ENCODE data around the gene LHX5. TPM values are rescaled to one million over a fixed set of nuclear protein-coding genes. Genes with fewer than 3 reads are reported as not detected.

LHX5 gene
- total RNA-seq, 1 experiment from 2014 or later: not detected

GRCh38 chr12:113456761-113457160 lies 14.9 kb downstream of the LHX5 start:
- POLR2A ChIA-PET (ENCODE audit: low non-redundant PET): no interaction called here
- H3K4me3 ChIP-seq (ENCODE audit: low read depth, low read length, poor library complexity, severe bottlenecking): no peak overlapping the region
- peaks cover 37% of the 10 kb centered on the region for H3K27me3 ChIP-seq (replicated peaks; ENCODE audit: insufficient read depth, low read depth, low read length, poor library complexity)
- TF ChIP-seq, protein P1, sequence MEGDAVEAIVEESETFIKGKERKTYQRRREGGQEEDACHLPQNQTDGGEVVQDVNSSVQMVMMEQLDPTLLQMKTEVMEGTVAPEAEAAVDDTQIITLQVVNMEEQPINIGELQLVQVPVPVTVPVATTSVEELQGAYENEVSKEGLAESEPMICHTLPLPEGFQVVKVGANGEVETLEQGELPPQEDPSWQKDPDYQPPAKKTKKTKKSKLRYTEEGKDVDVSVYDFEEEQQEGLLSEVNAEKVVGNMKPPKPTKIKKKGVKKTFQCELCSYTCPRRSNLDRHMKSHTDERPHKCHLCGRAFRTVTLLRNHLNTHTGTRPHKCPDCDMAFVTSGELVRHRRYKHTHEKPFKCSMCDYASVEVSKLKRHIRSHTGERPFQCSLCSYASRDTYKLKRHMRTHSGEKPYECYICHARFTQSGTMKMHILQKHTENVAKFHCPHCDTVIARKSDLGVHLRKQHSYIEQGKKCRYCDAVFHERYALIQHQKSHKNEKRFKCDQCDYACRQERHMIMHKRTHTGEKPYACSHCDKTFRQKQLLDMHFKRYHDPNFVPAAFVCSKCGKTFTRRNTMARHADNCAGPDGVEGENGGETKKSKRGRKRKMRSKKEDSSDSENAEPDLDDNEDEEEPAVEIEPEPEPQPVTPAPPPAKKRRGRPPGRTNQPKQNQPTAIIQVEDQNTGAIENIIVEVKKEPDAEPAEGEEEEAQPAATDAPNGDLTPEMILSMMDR (conservative IDR thresholded peaks at IDR 0.05; ENCODE audit: low read depth, low read length): no peak
- no peak for TF ChIP-seq EZH2 (IDR thresholded peaks at IDR 0.05; ENCODE audit: borderline replicate concordance, low read depth, low read length, poor library complexity, severe bottlenecking)
- DNase-seq (ENCODE audit: low spot score): no peak
- no peaks in the 10 kb centered on the region for H3K4me1 ChIP-seq (ENCODE audit: insufficient read depth, low read length, poor library complexity, severe bottlenecking)
- no TSS peak for BruUV-seq (replicated peaks)
- intact Hi-C loops (cut with micrococcal nuclease; ENCODE audit: unreplicated experiment): no loop called here
- no peaks in the 10 kb centered on the region for H3K9me3 ChIP-seq (ENCODE audit: low read depth, low read length, poor library complexity, severe bottlenecking)
- no peak overlapping the region for H3K27ac ChIP-seq (ENCODE audit: low read depth, low read length, poor library complexity, severe bottlenecking)
- no peaks in the 10 kb centered on the region for H3K36me3 ChIP-seq (ENCODE audit: insufficient read depth, low read length, poor library complexity, severe bottlenecking)
- CTCF ChIA-PET: no interaction called here

DNA sequence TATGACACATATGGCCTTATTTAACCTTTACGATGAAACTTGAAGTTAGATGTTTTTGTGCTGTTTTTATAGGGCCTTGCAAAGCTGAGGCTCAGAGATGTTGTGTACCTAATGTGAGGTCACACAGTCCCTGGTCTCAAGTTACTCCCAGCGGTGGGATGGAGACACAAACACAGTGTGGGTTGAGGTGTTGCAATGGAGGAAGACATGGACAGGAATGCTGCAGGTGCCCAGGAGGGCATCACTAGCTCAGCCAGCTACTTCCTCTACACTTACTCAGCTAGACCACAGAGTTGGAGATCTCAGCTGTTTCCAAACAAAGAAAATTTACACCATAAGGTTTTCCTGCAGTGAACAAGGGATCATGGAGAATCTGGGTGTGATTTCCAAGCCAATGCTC lies 15.5 kb downstream of the LHX5 start:
- CTCF ChIA-PET: no interaction called here
- POLR2A ChIA-PET (ENCODE audit: low non-redundant PET): no interaction called here
- peaks cover 37% of the 10 kb centered on the region for H3K27me3 ChIP-seq (replicated peaks; ENCODE audit: insufficient read depth, low read depth, low read length, poor library complexity)
- H3K36me3 ChIP-seq (ENCODE audit: insufficient read depth, low read length, poor library complexity, severe bottlenecking): no peaks in the 10 kb centered on the region
- intact Hi-C loops (cut with micrococcal nuclease; ENCODE audit: unreplicated experiment): no loop called here
- H3K27ac ChIP-seq (ENCODE audit: low read depth, low read length, poor library complexity, severe bottlenecking): no peak overlapping the region
- no peak for TF ChIP-seq EZH2 (IDR thresholded peaks at IDR 0.05; ENCODE audit: borderline replicate concordance, low read depth, low read length, poor library complexity, severe bottlenecking)
- TF ChIP-seq, protein P1 (conservative IDR thresholded peaks at IDR 0.05; ENCODE audit: low read depth, low read length): no peak
- no peak for DNase-seq (ENCODE audit: low spot score)
- no TSS peak for BruUV-seq (replicated peaks)
- no peak overlapping the region for H3K4me3 ChIP-seq (ENCODE audit: low read depth, low read length, poor library complexity, severe bottlenecking)
- no peaks in the 10 kb centered on the region for H3K9me3 ChIP-seq (ENCODE audit: low read depth, low read length, poor library complexity, severe bottlenecking)
- H3K4me1 ChIP-seq (ENCODE audit: insufficient read depth, low read length, poor library complexity, severe bottlenecking): no peaks in the 10 kb centered on the region

GRCh38 chr12:113453330-113453729 lies 18.3 kb downstream of the LHX5 start:
- H3K27ac ChIP-seq (ENCODE audit: low read depth, low read length, poor library complexity, severe bottlenecking): no peak overlapping the region
- H3K36me3 ChIP-seq (ENCODE audit: insufficient read depth, low read length, poor library complexity, severe bottlenecking): no peaks in the 10 kb centered on the region
- BruUV-seq (replicated peaks): no TSS peak
- no peaks in the 10 kb centered on the region for H3K4me1 ChIP-seq (ENCODE audit: insufficient read depth, low read length, poor library complexity, severe bottlenecking)
- DNase-seq (ENCODE audit: low spot score): no peak
- intact Hi-C loops (cut with micrococcal nuclease; ENCODE audit: unreplicated experiment): no loop called here
- CTCF ChIA-PET: interaction anchor here (1.2 kb wide), 1 partner anchor 9 kb away, joined by 4 read pairs; no protein-coding TSS in a partner anchor
- H3K4me3 ChIP-seq (ENCODE audit: low read depth, low read length, poor library complexity, severe bottlenecking): no peak overlapping the region
- POLR2A ChIA-PET (ENCODE audit: low non-redundant PET): no interaction called here
- TF ChIP-seq, protein P1 (conservative IDR thresholded peaks at IDR 0.05; ENCODE audit: low read depth, low read length): no peak
- peaks cover 22% of the 10 kb centered on the region for H3K27me3 ChIP-seq (replicated peaks; ENCODE audit: insufficient read depth, low read depth, low read length, poor library complexity)
- H3K9me3 ChIP-seq (ENCODE audit: low read depth, low read length, poor library complexity, severe bottlenecking): no peaks in the 10 kb centered on the region
